HG03066 (cell line): Measurements from ENCODE around the gene LAGE3.

Source experiments
- ATAC-seq: cut with Tn5 transposase; IDR thresholded peaks from one replicate; pipeline ENCODE4 v1.9.1; 2021; ENCODE audit warnings: low read depth; ENCODE audit not compliant: unreplicated experiment

Gene LAGE3

DNA sequence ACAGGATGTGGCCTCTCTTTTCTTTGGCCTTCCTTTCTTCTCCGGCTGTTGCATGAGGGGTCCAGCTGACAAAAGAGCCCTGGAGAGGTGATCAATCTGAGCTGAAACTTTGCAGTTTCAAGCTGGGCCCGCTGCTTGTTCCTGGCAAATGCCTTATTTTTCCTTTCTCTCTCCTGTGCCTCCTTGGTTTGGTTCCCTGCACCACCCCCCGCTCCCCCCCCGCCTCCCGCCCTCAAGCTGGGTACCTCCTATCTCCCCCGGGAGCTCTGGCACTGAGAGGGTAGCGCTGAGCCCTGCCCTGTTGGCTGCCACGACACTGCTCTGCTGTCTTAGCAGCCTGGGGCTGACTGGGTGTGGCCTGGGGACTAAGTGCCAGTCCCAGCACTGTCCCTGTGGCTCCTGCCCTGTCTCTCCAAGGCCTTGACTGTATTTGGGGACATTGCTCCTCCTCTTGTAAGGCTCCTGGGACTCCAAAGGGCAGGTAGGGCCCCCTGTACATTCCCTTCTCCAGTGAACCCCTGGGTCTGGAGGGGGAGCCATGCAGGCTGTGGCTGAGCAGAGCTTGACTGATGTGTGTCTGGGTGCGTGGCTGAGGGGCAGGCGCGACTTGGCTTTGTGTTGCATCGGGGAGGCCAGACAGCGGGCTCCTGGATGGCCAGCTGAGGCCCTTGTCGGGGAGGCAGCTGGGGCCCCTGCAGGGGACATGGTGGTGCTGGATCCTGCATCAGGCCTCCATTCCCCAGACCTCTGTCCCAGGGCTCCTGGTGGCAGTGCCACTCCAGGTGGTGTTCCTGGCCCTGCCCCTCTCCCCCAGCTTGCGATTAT is 19.9 kb downstream of the LAGE3 start:
- ATAC-seq = no peak

DNA sequence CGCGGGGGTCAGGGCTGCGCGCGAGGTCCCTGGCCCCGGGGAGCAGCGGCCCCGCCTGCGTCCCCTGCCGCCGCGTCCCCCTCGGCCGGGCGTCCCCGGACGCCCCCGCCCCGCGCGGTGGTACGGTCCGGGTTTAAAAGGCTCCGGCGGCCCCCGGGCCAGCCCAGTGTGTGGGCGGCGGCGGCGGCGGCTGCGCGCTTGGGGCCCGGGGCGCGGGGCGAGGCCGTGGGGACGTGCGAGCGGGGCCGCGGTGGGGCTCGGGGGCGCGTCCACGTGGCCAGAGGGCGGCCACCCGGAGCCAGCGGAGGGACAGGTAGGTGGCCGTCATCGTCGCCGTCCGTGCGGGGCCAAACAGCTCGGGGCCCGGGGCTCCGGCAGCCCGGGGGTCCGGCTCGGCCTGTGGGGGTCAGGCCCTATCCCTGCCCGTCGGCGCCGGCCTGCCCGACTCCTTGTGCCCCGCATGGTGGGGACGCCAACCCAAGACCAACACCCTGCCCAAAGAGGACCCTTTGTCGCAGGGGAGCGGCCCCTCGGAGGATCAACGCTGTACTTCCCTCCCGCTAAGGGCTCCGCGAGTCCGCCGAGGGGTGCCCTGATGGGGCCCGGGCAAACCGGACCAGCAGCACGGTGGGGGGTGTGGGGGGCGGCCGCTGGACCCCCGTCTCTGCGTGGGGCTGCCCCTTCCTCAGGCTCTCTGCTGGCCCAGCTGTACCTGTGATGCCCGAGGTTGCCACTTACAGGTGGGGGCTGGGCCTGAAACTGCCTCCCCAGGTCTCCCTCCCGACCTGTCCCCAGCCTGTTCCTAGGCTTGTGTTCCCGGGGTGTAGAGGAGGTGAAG is 20.7 kb downstream of the LAGE3 start, which contains the start of gene PLXNA3:
TSS of gene PLXNA3 (plus strand) at position 166 of the 838 bp plus-strand sequence. CDS start 1,903 bp downstream, outside the sequence.
- peak; percentile 57 for ATAC-seq

DNA sequence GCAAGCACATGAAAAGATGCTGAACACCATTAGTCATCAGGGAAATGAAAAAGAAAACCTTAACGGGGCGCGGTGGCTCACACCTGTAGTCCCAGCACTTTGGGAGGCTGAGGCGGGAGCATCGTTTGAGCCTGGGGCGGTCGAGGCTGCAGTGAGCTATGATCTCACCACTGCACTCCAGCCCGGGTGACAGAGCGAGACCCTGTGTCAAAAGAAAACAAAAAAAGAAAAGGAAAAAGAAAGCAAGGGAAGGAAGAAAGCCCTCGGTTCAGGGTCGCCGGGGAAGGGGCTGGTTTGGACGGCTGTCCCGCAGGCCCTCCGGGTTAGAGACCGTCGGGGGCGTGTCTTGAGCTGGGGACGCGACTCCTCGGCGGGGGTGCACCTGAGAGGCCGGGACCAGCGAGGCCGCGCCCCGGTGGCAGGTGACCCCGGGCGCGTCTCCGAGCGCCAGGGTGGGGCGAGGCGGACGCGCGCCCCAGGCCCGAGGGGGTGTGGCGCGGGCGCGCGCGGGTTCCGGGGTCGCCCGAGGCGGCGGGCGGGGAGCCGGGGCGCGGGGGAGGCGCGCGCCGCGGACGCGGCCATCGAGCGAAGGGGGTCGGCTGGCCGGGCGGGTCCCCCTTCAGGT is 21.5 kb downstream of the LAGE3 start:
- peak; percentile 61 for ATAC-seq

DNA sequence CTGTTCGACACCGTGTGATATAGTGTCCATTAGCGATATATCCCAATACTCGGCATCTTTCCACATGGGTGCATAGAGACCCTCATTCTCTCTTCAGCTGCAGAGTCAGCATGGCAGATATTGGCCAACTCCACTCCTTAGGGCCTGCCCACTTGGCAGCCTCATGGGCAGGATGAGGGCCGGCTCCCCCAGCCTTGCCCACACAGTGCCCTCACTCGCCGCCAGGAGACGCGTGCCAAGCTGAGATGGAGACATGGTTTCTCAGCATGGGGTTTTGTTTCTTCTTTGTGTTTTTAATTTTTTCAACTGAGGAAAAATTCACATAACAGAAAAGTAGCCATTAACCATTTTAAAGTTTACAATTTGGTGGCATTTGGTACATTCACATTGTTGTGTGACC is 26.3 kb downstream of the LAGE3 start:
- no peak for ATAC-seq

DNA sequence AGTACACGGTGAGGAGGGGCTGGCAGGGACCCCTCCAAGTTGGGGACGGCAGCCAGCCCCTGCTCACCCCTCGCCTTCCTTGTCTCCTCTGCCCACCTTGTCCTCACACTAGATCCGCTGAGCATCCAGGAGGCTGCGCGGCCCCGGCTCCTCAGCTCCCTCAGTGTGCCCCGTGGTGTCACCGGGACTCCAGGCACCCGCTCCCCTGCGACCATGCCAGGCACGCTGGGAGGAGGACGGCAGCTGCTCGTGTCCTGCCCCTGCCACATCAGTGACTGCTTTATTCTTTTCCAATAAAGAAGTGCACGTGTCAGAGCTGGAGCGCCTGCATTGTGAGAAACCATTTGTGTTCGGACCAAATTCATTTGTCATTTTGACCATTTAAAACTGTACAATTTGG is 28.8 kb downstream of the LAGE3 start:
- ATAC-seq = no peak

DNA sequence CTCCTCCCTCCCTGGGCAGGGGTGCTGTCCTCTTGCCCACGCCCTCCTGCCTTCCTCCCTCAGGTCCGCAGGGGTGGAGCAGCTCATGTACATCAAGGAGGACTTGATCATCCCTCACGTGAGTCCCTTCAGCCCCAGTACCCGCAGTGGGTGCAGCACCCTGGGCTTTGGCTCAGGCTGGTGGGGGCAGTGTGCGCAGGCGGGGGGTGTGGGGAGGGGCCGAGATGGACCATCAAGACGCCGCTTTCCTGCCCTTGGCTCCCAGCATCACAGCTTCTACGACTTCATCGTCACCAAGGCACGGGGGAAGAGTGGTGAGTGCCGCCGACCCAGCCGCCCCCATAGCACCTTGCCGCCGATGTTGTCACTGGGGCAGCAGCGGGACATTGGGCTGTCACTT is 29.5 kb downstream of the LAGE3 start:
- no peak for ATAC-seq

DNA sequence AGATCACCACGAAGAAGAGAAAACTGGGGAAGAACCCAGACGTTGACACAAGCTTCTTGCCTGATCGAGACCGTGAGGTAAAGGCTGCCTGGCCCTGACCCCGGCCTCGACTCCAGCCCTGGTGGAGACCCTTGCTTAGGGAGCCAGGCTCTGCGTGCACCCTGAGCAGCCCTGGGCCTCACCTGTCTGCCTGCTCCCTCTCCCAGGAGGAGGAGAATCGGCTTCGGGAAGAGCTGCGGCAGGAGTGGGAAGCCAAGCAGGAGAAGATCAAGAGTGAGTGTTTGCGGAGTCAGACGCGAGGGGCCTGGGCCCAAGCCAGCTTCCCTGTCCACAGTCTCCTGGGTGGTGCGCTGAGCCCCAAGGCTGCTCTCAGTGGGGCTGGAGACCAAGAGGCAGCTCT is 30.6 kb downstream of the LAGE3 start:
- ATAC-seq = no peak

DNA sequence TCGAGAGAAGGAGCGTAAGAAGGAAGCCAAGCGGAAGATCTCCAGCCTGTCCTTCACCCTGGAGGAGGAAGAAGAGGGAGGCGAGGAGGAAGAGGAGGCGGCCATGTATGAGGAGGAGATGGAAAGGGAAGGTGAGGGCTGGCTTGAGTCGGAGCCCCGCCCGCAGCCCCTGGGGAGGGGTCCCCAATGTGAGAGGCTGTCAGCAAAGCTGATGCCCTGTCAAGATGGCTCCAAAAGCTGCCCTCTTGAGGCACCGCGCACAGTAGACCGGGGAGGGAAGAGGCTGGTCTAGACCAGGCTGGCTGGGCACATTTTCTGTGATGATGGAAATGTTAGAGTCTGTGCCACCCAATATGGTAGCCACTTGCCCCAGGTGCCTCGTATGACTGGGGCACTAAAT is 32.7 kb downstream of the LAGE3 start:
- no peak for ATAC-seq

DNA sequence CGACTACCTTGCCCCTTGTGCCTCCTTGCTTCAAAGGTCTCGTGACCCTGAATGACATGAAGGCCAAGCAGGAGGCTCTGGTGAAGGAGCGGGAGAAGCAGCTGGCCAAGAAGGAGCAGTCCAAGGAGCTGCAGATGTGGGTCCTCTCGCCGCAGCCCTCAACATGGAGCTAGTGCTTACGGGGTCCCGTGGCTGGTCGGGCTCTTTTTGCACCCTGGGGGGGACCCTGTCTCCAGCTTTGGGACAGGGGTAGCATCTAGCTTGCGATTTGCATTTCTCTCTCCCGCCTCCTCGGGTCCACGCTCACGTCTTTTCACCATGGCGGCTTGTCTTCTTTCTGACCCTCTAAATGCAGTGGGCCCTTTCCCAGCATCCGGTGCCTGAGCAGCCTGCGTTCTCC is 33.3 kb downstream of the LAGE3 start:
- ATAC-seq = no peak

DNA sequence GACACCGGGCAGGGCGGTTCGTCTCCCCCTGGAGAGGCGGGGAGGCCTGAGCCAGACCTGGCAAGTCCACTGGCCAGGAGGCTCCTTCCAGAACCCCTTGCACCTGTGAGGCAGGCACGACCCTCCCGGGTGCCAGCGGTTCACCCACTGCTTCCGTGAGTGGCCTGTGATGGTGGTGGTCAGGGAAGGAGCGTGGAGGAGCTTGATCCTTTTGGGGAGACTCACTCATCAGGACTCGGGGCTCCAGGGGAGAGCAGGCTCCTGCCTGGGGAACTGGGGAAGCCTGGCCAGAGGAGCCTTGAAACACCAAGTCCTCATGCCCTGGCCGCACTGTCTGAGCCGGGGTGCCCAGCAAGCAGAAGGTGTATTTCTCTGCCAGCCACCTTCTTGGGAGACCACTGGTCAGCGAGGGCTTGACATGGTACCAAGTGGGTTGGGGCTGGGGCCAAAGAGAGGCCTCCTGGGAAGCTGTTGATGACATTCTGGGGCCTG is 34.3 kb downstream of the LAGE3 start:
- no peak for ATAC-seq

DNA sequence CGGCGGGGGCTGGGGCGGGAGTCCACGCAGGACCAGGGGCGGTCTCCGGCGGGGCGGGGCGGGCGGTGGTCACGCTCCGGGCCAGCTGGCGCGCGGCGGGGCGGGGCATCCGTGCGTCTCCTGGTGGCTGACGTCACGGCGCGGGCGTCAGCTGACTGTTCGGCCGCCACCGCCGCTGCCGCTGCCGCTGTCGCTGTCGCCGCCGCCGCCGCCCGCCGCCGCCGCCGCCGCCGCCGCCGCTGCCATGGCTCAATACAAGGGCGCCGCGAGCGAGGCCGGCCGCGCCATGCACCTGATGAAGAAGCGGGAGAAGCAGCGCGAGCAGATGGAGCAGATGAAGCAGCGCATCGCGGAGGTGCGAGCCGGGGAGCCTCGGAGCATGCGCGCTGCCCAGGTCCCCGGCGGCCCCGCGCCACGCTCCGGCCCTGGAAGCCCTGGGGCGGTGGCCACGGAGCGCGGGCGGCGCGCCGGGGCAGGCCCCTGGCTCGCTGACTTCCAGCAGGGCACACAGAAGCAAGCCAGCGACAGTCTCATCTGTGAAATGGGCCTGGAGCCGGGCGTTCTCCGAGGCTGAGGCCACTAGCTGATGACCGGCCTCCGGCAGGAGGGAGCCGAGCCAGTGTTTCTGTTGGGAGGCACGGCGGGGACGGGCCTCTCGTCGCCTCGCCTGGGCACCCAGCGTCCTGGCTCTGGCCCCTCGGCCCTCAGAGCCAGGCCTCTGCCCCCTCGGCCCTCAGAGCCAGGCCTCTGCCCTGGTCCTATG is 34.9 kb downstream of the LAGE3 start, which contains the start of gene FAM50A:
TSS of gene FAM50A (plus strand) at position 150 of the 763 bp plus-strand sequence. CDS start at position 245, 95 bp downstream.
- peak; percentile 83 for ATAC-seq

DNA sequence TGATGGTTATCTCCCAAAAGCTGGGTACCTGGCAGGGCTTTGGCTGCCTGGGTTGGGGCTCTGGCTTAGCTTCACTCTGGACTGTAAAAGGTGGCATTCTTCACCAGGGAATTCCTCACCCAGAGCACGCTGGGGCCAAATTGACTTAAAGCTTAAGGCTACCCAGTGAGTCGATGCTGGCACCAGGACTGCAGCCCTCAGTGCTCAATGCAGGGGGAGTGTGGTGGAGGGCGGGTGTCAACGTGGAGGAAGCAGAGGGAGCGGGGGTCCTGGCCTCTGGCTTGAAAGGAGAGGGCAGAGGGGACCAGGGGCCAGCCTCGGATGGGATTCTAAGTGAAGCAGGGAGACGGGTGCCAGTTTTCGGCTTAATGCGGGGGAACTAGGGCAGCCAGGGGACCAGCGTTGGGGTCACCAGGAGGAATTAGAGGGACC is 35.6 kb downstream of the LAGE3 start:
- no peak for ATAC-seq

DNA sequence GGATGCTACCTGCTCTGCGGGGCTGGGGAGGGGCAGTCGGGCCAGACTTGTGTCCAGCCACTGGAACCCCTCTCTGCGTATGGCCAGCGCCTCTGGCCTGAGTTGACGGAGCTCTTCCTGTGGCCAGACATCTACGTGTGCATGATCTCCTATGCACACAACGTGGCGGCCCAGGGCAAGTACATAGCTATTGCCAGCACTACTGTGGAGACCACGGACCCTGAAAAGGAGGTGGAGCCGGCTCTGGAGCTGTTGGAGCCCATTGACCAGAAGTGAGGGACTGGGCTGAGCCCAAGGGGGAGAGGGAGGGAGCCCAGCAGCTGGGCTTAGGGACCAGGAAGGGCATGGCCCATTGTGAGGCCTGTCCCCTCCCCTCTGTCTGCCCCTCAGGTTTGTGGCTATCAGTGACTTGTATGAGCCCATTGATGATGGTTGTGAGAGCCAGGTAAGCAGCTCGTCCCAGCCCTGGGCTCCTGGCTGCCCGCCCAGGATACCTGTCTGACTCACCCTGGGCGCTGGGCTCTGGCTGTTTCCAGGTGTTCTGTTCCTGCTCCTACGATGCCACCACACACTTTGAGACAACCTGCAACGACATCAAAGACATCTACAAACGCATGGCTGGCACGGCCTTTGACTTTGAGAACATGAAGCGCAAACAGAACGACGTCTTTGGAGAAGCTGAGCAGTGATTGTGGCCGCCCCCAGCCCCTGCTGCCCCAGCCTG is 36.9 kb downstream of the LAGE3 start:
- ATAC-seq = no peak

DNA sequence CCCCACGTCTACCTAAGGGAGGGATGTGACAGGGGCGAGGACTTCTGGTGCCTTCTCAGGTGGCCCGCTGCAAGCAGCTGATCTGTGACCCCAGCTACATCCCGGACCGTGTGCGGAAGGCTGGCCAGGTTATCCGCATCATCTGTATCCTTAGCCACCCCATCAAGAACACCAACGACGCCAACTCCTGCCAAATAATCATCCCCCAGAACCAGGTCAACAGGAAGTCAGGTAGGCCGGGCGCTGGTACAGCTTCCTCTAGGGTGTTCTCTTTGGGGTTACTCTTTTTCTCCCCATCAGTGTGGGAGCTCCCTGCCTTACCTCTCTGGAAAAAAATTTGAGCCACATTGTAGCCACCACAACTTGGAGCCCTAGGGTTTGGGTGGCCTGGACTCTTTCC is 37.5 kb downstream of the LAGE3 start:
- ATAC-seq = no peak

DNA sequence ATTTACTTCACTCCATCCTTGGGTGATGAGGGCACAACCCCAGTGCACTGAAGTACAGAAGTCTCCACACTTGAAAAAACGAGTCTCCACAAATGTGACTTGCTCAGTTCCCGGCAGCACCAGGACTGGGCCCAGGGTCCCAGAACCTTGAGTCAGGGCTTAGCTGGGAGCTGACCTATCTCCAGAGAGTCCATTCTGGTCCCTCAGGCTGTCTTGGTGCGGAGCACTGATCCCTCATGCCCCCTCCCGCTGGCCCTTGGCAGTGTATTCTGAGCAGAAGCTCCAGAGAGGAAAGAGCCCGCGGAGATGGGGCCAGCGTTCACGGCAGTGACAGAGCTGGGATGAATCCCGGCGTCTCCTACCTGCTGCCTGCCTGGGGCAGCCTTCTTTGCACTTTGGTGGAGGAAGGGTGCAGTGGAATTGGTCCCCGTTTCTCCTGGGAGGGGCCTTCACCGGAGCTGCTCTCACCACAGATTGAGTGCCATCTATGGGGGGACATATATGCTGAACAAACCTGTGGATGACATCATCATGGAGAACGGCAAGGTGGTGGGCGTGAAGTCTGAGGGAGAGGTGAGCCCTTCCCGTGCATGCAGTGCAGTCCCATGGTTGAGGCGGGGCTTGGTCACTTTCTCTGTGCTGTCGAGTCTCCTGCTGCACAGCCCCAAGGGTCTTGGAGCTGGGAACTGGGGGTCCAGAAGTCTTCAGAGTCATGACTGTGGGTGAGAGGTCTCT is 38.3 kb downstream of the LAGE3 start:
- no peak for ATAC-seq

DNA sequence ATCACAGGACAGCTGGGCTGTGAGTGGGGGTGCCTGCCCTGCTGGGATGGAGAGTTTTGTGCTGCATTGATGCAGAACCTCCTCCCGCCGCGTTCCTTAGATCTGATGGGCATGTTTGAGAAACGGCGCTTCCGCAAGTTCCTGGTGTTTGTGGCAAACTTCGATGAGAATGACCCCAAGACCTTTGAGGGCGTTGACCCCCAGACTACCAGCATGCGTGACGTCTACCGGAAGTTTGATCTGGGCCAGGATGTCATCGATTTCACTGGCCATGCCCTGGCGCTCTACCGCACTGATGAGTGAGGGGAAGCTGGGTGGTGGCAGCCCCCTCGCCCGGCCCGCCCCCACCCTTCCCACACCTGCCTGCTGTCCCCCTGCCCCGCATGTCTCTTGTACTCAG is 39.2 kb downstream of the LAGE3 start:
- ATAC-seq = no peak

DNA sequence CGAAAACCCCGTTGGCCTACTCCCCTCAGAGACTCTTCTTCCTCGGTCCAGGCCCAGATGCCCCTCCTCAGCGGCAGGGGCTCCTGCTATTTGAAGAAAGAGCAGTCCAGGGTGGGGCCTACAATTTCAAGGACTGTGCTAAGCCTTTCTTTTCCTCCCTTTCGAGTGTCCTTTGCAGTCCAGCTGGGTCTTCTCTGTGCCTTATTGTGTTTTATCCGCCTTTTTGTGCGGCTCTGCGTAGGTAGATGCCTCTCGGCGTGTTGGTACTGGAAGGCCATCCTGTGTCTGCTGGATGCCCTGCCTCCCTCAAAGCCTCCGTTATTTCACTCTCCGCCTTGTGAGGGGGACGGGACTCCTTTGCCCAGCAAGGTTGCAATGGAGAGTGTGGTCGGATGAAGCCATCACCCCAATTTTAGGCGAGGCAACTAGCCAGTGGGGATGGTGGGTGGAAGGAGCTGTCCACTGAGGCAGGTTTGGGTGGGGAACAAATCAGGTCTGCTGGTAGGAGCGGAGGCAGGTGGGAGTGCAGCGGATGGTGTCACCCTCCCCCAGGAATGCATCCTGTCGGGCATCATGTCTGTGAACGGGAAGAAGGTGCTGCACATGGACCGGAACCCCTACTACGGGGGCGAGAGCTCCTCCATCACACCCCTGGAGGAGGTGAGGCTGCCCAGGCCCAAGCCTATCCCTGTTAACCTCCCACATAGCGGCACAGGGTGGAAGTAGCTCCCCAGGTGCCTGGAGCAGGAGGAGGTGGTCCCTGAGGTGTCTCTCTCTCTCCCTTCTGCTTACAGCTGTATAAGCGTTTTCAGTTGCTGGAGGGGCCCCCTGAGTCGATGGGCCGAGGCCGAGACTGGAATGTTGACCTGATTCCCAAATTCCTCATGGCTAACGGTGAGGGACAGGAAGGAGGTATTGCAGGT is 40.8 kb downstream of the LAGE3 start:
- ATAC-seq = no peak
